Neural cell (in vitro differentiated cells): ENCODE measurements around the gene RAI14. TPM values are rescaled to one million over a fixed set of nuclear protein-coding genes. Genes with fewer than 3 reads are reported as not detected.
"Not testable (repeated sequence)": the region's sequence is repeated elsewhere in the genome, so short reads cannot be mapped to it uniquely, and the experiment has no call there.

Source experiments
- H2AFZ ChIP-seq: fragments of 200-600, 300-800 bp; sonication (generic), shearing (Covaris generic); 2 replicates; pipeline ENCODE4 v1.6.0; 2014; ENCODE audit warnings: low read depth, mild to moderate bottlenecking, antibody characterized with exemption, low read length, moderate library complexity
- H3F3A ChIP-seq: fragments of 200-600 bp; shearing (Covaris generic); 2 replicates; pipeline ENCODE4 v1.6.1; 2016; ENCODE audit warnings: mild to moderate bottlenecking, moderate library complexity, mixed read lengths, antibody characterized with exemption, low read length; ENCODE audit not compliant: insufficient read depth, poor library complexity, severe bottlenecking
- H3K27ac ChIP-seq: fragments of 200-600, 300-800 bp; sonication (generic), shearing (Covaris generic); 2 replicates; pipeline ENCODE4 v1.5.1; 2014; ENCODE audit warnings: mild to moderate bottlenecking, low read length, moderate library complexity
- H3K27me3 ChIP-seq: fragments of 300-800, 200-600 bp; sonication (generic), shearing (Covaris generic); 2 replicates; pipeline ENCODE4 v1.6.0; 2014; ENCODE audit warnings: mild to moderate bottlenecking, low read depth, low read length, moderate library complexity; ENCODE audit not compliant: insufficient read depth
- H3K36me3 ChIP-seq: fragments of 300-800, 200-600 bp; sonication (generic), shearing (Covaris generic); 2 replicates; pipeline ENCODE4 v1.5.1; 2014; ENCODE audit warnings: mild to moderate bottlenecking, antibody characterized with exemption, low read length, moderate library complexity; ENCODE audit not compliant: insufficient read depth
- H3K4me2 ChIP-seq: fragments of 300-800, 200-600 bp; sonication (generic), shearing (Covaris generic); 2 replicates; pipeline ENCODE4 v1.6.0; 2014; ENCODE audit warnings: mild to moderate bottlenecking, low read length
- H3K4me3 ChIP-seq: fragments of 300-800, 200-600 bp; sonication (generic), shearing (Covaris generic); 2 replicates; pipeline ENCODE4 v1.5.1; 2014; ENCODE audit warnings: mild to moderate bottlenecking, low read length, moderate library complexity
- H3K79me2 ChIP-seq: fragments of 200-600 bp; shearing (Covaris generic); replicated peaks from 2 replicates; pipeline ENCODE4 v1.6.0; 2014; ENCODE audit warnings: mild to moderate bottlenecking, low read length, moderate library complexity; ENCODE audit not compliant: insufficient read depth
- H3K9ac ChIP-seq: fragments of 300-800, 200-600 bp; sonication (generic), shearing (Covaris generic); 2 replicates; pipeline ENCODE4 v1.6.1; 2016; ENCODE audit warnings: mild to moderate bottlenecking, low read length, mixed read lengths
- H3K9me2 ChIP-seq: fragments of 200-600 bp; shearing (Covaris generic); 2 replicates; pipeline ENCODE4 v1.6.1; 2016; ENCODE audit warnings: mild to moderate bottlenecking, low read length, mixed read lengths; ENCODE audit not compliant: insufficient read depth
- H3K9me3 ChIP-seq: fragments of 200-600, 300-800 bp; sonication (generic), shearing (Covaris generic); 2 replicates; pipeline ENCODE4 v1.6.1; 2016; ENCODE audit warnings: mild to moderate bottlenecking, mixed run types, low read length, moderate library complexity, mixed read lengths
- H4K20me1 ChIP-seq: fragments of 200-600 bp; shearing (Covaris generic); 2 replicates; pipeline ENCODE4 v1.6.1; 2016; ENCODE audit warnings: mild to moderate bottlenecking, mixed run types; ENCODE audit not compliant: insufficient read depth
- EP300 ChIP-seq: fragments of 450-650 bp; conservative IDR thresholded peaks from 2 replicates; pipeline ENCODE4 v1.6.1; 2014; ENCODE audit warnings: antibody characterized with exemption, mild to moderate bottlenecking, moderate library complexity; ENCODE audit not compliant: poor library complexity, severe bottlenecking
- EZH2 ChIP-seq: fragments of 200-600, 300-800 bp; shearing (Covaris generic), sonication (generic); IDR thresholded peaks from 2 replicates; pipeline ENCODE4 v1.6.1; 2014; ENCODE audit warnings: antibody characterized with exemption, low read length, borderline replicate concordance, mild to moderate bottlenecking; ENCODE audit not compliant: insufficient read depth, poor library complexity, severe bottlenecking
- MXI1 ChIP-seq: fragments of 450-650 bp; conservative IDR thresholded peaks from 2 replicates; pipeline ENCODE4 v1.6.1; 2014; ENCODE audit warnings: antibody characterized with exemption, mild to moderate bottlenecking; ENCODE audit not compliant: poor library complexity, severe bottlenecking
- POLR2AphosphoS5 ChIP-seq: IDR thresholded peaks from 2 replicates; pipeline ENCODE4 v1.6.1; 2012
- RAD21 ChIP-seq: fragments of 450-650 bp; conservative IDR thresholded peaks from 2 replicates; pipeline ENCODE4 v1.6.1; 2014; ENCODE audit warnings: antibody characterized with exemption, mild to moderate bottlenecking, moderate library complexity
- SMC3 ChIP-seq: fragments of 450-650 bp; conservative IDR thresholded peaks from 2 replicates; pipeline ENCODE4 v1.6.1; 2014; ENCODE audit warnings: antibody characterized with exemption, mild to moderate bottlenecking, moderate library complexity; ENCODE audit not compliant: poor library complexity
- TAF1 ChIP-seq: IDR thresholded peaks from 2 replicates; pipeline ENCODE4 v1.6.1; 2012; ENCODE audit warnings: low read depth
- polyA plus RNA-seq: library from polyadenylated mRNA; depleted of rRNA; stranded (reverse); fragments of >200 nt; gene quantifications from 2 replicates; pipeline ENCODE4 v1.2.3, GENCODE V29; 2014
- TF ChIP-seq, protein P1 (sequence below): fragments of 450-650 bp; IDR thresholded peaks from 2 replicates; pipeline ENCODE4 v1.5.1; 2014; ENCODE audit warnings: antibody characterized with exemption, mild to moderate bottlenecking, moderate library complexity; ENCODE audit not compliant: poor library complexity, severe bottlenecking
- TF ChIP-seq, protein P2 (sequence below): IDR thresholded peaks from 2 replicates; pipeline ENCODE4 v1.6.1; 2012; ENCODE audit warnings: borderline replicate concordance

The RAI14 gene
- polyA plus RNA-seq, 1 donor from 2014 or later: 7.8 TPM

DNA sequence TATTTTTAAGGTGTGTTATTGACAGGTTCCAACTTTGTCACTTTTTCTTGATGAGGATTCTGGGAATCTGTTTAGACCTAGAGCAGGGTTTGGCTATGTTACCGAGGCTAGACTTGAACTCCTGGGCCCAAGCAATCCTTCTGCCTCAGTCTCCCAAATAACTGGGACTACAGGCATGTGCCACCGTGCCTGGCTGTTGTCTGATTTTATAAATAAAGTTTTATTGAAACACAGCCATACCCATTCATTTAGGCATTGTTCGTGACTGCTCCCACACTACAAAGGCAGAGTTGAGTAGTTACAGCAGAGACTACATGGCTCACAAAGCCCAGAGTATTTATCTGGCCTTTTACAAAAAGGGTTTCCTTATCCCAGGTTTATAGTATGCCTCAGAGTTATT lies 102.4 kb downstream of the RAI14 start:
- no peaks in the 10 kb centered on the region for H3K27me3 ChIP-seq
- peaks cover 3% of the 10 kb centered on the region for H3K79me2 ChIP-seq
- H3F3A ChIP-seq: no peaks in the 10 kb centered on the region
- H3K4me3 ChIP-seq: no peak overlapping the region
- TF ChIP-seq EZH2 (no peak), RAD21 (no peak), POLR2AphosphoS5 (no peak)
- TF ChIP-seq, protein P1, sequence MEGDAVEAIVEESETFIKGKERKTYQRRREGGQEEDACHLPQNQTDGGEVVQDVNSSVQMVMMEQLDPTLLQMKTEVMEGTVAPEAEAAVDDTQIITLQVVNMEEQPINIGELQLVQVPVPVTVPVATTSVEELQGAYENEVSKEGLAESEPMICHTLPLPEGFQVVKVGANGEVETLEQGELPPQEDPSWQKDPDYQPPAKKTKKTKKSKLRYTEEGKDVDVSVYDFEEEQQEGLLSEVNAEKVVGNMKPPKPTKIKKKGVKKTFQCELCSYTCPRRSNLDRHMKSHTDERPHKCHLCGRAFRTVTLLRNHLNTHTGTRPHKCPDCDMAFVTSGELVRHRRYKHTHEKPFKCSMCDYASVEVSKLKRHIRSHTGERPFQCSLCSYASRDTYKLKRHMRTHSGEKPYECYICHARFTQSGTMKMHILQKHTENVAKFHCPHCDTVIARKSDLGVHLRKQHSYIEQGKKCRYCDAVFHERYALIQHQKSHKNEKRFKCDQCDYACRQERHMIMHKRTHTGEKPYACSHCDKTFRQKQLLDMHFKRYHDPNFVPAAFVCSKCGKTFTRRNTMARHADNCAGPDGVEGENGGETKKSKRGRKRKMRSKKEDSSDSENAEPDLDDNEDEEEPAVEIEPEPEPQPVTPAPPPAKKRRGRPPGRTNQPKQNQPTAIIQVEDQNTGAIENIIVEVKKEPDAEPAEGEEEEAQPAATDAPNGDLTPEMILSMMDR: no peak
- no peak overlapping the region for H3K27ac ChIP-seq
- H4K20me1 ChIP-seq: no peaks in the 10 kb centered on the region
- no peak overlapping the region for H2AFZ ChIP-seq
- H3K36me3 ChIP-seq: no peaks in the 10 kb centered on the region
- H3K9ac ChIP-seq: no peak overlapping the region
- no peak overlapping the region for H3K4me2 ChIP-seq
- no peaks in the 10 kb centered on the region for H3K9me2 ChIP-seq
- H3K9me3 ChIP-seq: no peaks in the 10 kb centered on the region

DNA sequence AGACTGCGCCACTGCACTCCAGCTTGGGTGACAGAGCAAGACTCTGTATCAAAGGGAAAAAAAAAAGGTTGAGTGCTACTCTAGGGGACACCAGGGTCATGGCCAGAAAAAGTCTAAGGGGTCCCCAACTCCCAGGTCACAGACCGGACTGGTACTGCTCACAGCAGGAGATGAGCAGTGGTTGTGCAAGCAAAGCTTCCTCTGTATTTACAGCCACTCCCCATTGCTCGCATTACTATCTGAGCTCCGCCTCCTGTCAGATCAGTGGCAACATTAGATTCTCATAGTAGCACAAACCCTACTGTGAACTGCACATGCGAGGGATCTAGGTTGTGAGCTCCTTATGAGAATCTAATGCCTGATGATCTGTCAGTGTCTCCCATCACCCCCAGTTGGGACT lies 103.1 kb downstream of the RAI14 start:
- not testable (repeated sequence) for H3K4me3 ChIP-seq, H2AFZ ChIP-seq, H3K27me3 ChIP-seq, H3K79me2 ChIP-seq, H3K36me3 ChIP-seq, H4K20me1 ChIP-seq, H3K9me2 ChIP-seq, H3F3A ChIP-seq, H3K9me3 ChIP-seq, H3K9ac ChIP-seq, H3K4me2 ChIP-seq, H3K27ac ChIP-seq

DNA sequence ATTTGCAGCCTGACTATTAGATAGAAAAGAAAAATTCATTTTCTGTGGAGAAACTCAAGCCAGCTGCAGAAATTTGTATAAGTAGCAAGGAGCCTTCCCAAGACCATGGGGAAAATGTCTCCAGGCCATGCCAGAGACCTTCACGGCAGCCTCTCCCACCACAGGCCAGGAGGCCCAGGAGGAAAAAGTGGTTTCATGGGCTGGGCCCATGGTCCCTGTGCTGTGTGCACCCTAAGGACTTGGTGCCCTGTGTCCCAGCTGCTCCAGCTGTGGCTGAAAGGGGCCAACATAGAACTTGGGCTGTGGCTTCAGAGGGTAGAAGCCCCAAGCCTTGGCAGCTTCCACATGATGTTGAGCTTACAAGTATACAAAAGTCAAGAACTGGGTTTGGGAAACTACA lies 109.5 kb downstream of the RAI14 start:
- no peaks in the 10 kb centered on the region for H3K79me2 ChIP-seq
- no peaks in the 10 kb centered on the region for H4K20me1 ChIP-seq
- H3K27ac ChIP-seq: no peak overlapping the region
- H2AFZ ChIP-seq: no peak overlapping the region
- H3K27me3 ChIP-seq: no peaks in the 10 kb centered on the region
- no peak overlapping the region for H3K9ac ChIP-seq
- no peaks in the 10 kb centered on the region for H3K9me3 ChIP-seq
- H3K36me3 ChIP-seq: no peaks in the 10 kb centered on the region
- H3K9me2 ChIP-seq: no peaks in the 10 kb centered on the region
- TF ChIP-seq SMC3: no peak
- no peak for TF ChIP-seq MXI1
- TF ChIP-seq POLR2AphosphoS5: no peak
- no peak for TF ChIP-seq TAF1
- TF ChIP-seq, protein P1: no peak
- TF ChIP-seq, protein P2, sequence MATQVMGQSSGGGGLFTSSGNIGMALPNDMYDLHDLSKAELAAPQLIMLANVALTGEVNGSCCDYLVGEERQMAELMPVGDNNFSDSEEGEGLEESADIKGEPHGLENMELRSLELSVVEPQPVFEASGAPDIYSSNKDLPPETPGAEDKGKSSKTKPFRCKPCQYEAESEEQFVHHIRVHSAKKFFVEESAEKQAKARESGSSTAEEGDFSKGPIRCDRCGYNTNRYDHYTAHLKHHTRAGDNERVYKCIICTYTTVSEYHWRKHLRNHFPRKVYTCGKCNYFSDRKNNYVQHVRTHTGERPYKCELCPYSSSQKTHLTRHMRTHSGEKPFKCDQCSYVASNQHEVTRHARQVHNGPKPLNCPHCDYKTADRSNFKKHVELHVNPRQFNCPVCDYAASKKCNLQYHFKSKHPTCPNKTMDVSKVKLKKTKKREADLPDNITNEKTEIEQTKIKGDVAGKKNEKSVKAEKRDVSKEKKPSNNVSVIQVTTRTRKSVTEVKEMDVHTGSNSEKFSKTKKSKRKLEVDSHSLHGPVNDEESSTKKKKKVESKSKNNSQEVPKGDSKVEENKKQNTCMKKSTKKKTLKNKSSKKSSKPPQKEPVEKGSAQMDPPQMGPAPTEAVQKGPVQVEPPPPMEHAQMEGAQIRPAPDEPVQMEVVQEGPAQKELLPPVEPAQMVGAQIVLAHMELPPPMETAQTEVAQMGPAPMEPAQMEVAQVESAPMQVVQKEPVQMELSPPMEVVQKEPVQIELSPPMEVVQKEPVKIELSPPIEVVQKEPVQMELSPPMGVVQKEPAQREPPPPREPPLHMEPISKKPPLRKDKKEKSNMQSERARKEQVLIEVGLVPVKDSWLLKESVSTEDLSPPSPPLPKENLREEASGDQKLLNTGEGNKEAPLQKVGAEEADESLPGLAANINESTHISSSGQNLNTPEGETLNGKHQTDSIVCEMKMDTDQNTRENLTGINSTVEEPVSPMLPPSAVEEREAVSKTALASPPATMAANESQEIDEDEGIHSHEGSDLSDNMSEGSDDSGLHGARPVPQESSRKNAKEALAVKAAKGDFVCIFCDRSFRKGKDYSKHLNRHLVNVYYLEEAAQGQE: no peak
- TF ChIP-seq EP300: no peak
- TF ChIP-seq RAD21: no peak
- no peak for TF ChIP-seq EZH2
- H3K4me2 ChIP-seq: no peak overlapping the region
- H3F3A ChIP-seq: no peaks in the 10 kb centered on the region
- H3K4me3 ChIP-seq: no peak overlapping the region
